ES-I3 (cell line): ENCODE measurements around the gene RDH8.
"Not testable (repeated sequence)": the region's sequence is repeated elsewhere in the genome, so short reads cannot be mapped to it uniquely, and the experiment has no call there.

Experiments used
- H3K36me3 ChIP-seq: 2 replicates; pipeline ENCODE4 v1.6.1; 2013; ENCODE audit warnings: mild to moderate bottlenecking, low read length, control low read depth, moderate library complexity; ENCODE audit not compliant: insufficient read depth
- H3K4me1 ChIP-seq: 2 replicates; pipeline ENCODE4 v1.6.1; 2013; ENCODE audit warnings: mild to moderate bottlenecking, control low read depth, low read length; ENCODE audit not compliant: insufficient read depth
- H3K9ac ChIP-seq: 2 replicates; pipeline ENCODE4 v1.6.1; 2013; ENCODE audit warnings: low read depth, mild to moderate bottlenecking, low read length, moderate library complexity
- H3K9me3 ChIP-seq: 2 replicates; pipeline ENCODE4 v1.6.1; 2013; ENCODE audit warnings: mild to moderate bottlenecking, low read length, moderate library complexity; ENCODE audit not compliant: control insufficient read depth, insufficient read depth

RDH8 gene

DNA sequence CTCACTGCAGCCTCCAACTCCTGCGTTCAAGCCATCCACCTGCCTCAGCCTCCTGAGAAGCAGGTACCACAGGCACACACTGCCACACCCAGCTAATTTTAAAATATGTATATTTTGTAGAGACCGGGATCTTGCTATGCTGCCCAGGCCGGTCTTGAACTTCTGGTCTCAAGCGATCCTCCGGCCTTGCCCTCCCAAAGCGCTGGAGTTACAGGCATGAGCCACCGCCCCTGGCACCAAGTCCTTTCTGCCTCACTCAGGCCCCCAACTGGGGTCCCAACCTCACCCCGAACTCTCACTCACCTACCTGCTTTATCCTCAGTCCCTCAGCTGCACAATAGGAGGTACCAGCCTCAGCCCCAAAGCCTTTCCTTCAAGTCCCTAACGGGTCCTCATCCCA, 2.3 kb upstream of the RDH8 start:
- no peaks in the 10 kb centered on the region for H3K9me3 ChIP-seq
- H3K36me3 ChIP-seq: no peaks in the 10 kb centered on the region
- H3K9ac ChIP-seq: no peak overlapping the region
- peaks cover 12% of the 10 kb centered on the region for H3K4me1 ChIP-seq

DNA sequence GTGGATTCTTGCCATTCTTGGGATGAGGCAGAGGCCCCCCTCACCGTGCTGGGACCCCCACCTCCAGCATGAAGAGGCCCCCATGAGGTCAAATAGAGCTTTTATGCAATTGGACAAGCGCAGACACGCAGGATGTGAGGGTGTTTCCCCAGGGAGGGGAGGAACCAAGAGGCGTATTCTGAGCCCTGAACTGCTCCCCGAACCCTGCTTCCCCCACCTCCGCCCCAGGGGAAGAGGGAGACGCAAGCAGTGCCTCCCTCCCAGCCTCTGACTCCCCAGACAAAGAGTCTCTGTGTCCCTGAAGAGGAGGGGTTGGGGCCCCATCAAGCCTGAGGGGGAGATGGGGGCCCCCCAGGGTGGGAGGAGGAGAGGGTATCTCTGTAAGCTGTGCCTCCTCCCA, 1.3 kb upstream of the RDH8 start:
- Histone ChIP-seq H3K9me3 (no peaks in the 10 kb centered on the region), H3K36me3 (no peaks in the 10 kb centered on the region), H3K9ac (no peak overlapping the region), H3K4me1 (peaks cover 12% of the 10 kb centered on the region)

DNA sequence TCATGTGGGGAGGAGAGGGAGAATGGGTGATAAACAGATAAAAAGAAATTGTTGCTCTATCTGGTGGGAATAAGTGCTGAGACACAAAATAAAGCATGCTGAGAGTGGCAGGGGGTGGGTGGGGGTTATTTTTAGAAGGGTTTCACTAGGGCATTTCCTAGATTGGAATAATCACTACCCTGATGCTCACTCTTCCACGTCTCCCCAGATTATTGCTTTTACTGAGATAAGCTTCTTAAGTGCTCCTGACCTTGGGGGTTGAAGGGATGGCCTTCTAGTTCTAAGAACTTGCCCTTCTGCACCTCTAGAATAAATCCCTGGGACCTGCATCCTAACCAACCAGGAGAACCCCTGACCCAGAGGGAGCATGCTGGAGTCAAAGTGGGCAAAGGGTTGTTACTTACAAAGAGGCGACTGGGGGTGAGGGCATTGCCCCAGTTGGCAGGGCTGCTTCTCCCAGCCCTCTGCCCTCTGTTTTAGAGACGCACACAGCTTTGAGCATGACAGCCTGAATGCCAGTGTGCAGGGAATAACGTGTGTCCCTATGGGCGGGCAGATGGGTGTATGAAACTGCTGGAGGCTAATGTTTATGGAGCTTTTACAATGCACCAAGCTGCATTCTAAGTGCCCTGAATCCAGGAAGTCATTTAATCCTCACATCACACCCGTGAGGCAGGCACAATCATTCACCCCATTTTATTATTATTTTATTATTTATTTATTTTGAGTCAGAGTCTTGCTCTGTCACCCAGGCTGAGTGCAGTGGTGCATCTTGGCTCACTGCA, 743 bp downstream of the RDH8 start:
- H3K36me3 ChIP-seq: no peaks in the 10 kb centered on the region
- peaks cover 5% of the 10 kb centered on the region; the same call in 1 of the 2 replicates for H3K4me1 ChIP-seq
- no peaks in the 10 kb centered on the region for H3K9me3 ChIP-seq
- H3K9ac ChIP-seq: no peak overlapping the region

DNA sequence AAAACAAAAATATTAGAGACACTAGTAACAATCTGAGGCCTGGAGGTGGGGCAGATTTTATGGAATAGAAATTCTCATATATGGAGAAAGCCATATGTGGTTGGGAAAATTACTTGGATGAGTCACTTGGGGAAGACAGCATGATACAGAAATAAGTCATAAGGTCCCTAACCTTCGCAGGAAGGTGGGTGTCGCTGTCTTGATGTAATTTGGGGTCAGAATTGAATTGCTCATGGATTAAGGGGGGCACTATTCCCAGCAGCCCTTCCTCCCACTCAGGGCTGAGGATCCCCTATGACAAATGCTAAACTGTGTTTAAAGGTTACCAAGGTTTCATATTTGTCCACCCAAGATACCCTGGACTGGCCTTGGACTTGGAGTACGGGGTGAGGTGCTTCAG, 5.0 kb downstream of the RDH8 start:
- Histone ChIP-seq H3K9me3 (no peaks in the 10 kb centered on the region), H3K36me3 (no peaks in the 10 kb centered on the region), H3K9ac (no peak overlapping the region), H3K4me1 (no peaks in the 10 kb centered on the region)

DNA sequence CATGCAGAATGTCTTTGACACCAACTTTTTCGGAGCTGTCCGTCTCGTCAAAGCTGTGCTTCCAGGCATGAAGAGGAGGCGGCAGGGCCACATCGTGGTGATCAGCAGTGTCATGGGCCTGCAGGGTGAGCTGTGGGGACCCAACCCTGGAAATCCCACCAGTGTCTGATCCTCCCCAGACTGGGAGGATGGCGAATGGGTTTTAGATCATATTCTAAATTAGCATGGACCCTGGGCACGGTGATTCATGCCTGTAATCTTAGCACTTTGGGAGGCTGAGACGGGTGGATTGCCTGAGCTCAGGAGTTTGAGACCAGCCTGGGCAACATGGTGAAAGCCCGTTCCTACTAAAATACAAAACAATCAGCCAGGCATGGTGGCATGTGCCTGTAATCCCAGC, 5.5 kb downstream of the RDH8 start:
- H3K36me3 ChIP-seq: no peaks in the 10 kb centered on the region
- no peaks in the 10 kb centered on the region for H3K9me3 ChIP-seq
- no peaks in the 10 kb centered on the region for H3K4me1 ChIP-seq
- no peak overlapping the region for H3K9ac ChIP-seq

DNA sequence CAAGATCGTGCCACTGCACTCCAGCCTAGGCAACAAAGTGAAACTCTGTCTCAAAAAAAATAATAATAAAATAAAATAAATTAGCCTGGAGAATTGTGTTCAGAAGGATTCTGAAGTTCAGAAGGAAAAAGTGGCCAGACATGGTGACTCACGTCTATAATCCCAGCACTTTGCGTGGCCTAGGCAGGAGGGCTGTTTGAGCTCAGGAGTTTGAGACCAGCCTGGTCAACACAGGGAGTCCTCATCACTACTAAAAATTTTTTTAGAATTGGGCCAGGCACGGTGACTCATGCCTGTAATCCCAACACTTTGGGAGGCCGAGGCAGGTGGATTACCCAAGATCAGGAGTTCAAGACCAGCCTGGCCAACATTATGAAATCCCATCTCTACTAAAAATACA, 6.0 kb downstream of the RDH8 start:
- Histone ChIP-seq H3K36me3 (no peaks in the 10 kb centered on the region), H3K9me3 (no peaks in the 10 kb centered on the region)

DNA sequence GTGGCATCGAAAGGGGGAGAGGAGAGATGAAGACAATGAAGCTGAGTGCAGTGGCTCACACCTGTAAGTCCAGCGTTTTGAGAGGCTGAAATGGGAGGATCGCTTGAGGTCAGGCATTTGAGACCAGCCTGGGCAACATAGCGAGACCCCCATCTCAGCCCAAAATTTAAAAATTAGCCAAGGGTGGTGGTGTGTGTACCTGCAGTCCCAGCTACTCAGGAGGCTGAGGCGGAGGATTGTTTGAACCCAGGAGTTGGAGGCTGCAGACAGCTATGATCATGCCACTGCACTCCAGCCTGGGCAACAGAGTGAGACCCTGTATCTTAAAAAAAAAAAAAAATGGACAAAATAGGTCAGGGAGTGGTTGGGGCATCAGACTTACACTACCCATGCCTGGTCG, 7.6 kb downstream of the RDH8 start:
- Histone ChIP-seq H3K36me3 (no peaks in the 10 kb centered on the region), H3K4me1 (no peaks in the 10 kb centered on the region), H3K9ac (no peak overlapping the region), H3K9me3 (no peaks in the 10 kb centered on the region)

More for the DNA sequence above, 6.0 kb downstream of the RDH8 start:
- H3K9ac ChIP-seq: no peak overlapping the region
- no peaks in the 10 kb centered on the region for H3K4me1 ChIP-seq

DNA sequence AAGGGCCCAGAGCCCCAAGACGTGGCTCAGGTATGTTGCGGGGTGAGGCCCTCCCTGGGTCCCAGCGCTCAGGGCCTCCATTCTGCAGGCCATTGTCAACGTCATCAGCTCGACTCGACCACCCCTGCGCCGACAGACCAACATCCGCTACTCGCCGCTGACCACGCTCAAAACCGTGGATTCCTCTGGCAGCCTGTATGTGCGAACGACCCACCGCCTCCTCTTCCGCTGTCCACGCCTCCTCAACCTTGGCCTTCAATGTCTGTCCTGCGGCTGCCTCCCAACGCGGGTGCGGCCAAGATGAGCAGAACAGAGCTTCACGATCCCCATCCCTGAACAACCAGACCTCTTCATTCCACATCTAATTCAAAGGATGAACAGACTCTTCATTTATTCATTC, 8.2 kb downstream of the RDH8 start:
- H3K4me1 ChIP-seq: no peaks in the 10 kb centered on the region
- H3K36me3 ChIP-seq: no peaks in the 10 kb centered on the region
- no peaks in the 10 kb centered on the region for H3K9me3 ChIP-seq
- no peak overlapping the region for H3K9ac ChIP-seq

DNA sequence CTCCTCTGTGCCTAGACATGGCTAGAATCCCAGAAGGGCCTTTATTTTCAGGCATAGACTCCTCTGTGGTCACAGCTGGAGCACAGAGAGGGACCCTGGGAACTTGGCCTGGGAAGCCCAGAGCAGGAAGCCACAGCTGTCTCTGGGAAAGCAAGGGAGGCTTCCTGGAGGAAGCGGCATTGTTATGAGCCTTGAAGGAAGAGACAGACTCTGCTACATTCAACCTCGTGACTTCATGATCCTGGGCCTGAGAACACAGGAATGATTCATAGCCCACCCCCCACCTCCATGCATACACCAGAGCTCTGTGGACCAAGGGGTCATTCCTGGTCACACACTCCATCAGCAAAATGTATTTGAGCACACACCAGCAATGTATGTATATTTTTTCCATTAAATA, 8.6 kb downstream of the RDH8 start:
- Histone ChIP-seq H3K9ac (no peak overlapping the region), H3K36me3 (no peaks in the 10 kb centered on the region), H3K4me1 (no peaks in the 10 kb centered on the region), H3K9me3 (no peaks in the 10 kb centered on the region)

DNA sequence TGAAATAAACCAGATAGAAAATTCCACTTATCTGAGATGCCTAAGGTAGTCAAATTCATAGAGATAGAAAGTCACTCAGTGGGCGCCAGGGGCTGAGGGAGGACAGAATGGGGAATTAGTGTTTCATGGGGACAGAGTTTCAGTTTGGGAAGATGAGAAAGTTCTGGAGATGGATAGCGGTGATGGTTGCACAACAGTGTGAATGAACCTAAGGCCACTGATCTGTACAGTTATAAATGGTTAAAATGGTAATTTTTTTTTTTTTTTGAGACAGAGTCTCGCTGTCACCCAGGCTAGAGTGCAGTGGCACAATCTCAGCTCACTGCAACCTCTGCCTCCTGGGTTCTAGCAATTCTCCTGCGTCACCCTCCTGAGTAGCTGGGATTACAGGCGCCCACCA, 9.8 kb downstream of the RDH8 start:
- H3K9ac ChIP-seq, H3K9me3 ChIP-seq, H3K36me3 ChIP-seq, H3K4me1 ChIP-seq: not testable (repeated sequence)

DNA sequence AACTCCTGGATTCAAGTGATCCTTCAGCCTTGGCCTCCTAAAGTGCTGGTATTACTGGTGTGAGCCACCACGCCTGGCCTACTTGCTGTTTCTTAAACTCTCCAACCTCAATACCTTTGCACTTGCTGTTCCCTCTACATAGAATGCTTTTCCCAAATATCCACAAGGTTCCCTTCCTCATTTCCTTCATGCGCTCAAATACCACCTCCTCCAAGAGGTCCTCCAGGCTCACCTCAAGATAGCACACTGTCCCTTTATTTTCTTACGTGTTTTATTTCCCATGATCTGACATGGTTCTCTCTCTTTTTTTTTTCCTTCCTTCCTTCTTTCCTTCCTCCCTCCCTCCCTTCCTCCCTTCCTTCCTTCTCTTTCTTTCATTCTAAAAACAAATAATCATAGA, 13.5 kb downstream of the RDH8 start:
- no peaks in the 10 kb centered on the region for H3K9me3 ChIP-seq
- no peak overlapping the region for H3K9ac ChIP-seq
- H3K36me3 ChIP-seq: no peaks in the 10 kb centered on the region

DNA sequence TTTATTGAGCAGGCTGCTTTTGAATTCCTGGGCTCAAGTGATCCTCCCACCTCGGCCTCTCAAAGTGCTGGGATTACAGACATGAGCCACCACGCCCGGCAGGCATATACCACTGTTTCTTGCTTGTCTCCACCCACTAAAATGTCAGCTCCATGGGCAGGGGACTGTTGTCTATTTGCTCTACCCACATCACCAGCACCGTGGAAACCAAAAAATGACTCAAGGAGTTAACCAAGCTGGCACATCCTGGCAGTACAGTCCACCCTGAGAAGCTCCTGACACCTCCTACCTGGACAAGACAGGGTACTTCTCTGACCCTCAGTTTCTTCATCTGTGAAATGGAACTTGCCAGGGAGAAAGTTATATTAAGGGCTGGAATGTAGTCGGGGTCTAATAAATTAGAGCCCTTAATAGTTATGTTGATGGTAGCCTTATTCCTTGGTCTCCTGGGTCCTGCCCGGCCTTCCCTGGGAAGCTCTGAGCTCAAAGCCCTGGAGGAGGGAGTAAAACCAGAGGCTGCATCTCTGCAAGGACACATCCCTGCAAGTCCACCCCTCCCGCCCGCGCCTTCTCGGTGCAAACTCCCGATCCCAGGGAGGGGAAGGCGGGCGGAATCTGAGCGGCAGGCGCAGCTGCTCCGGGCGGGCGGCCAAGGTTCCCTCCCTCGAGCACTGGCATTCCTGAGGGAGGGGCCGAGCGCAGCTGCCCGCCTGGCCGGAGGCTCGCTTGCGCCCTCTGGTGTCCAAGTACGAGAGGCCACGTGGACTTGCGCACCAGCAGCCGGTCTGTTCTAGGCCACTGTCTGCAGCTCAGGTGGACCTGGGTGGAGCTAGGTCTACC, 14.1 kb downstream of the RDH8 start:
- no peak overlapping the region for H3K9ac ChIP-seq
- no peaks in the 10 kb centered on the region for H3K4me1 ChIP-seq
- H3K36me3 ChIP-seq: no peaks in the 10 kb centered on the region
- no peaks in the 10 kb centered on the region for H3K9me3 ChIP-seq

More for the DNA sequence above, 13.5 kb downstream of the RDH8 start:
- H3K4me1 ChIP-seq: no peaks in the 10 kb centered on the region

DNA sequence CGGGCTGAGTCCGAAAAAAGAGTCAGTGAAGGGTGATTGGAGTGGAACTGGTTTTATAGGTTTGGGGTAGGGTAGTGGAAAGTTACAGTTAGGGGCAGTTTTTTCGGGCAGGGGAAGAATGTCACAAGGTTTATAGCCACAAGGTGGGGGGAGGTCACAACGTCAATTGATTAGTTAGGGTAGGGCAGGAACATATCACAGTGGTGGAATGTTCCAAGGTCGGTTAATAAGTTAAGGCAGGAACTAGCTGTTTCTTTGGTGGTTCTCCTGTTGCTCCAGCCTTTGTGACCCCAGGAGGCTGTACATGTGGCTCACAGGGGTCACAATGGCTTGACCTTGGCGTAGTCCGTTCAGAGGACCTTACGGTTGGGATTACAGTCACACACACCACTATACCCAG, 20.3 kb downstream of the RDH8 start:
- Histone ChIP-seq H3K9ac (no peak overlapping the region), H3K9me3 (no peaks in the 10 kb centered on the region), H3K36me3 (no peaks in the 10 kb centered on the region), H3K4me1 (no peaks in the 10 kb centered on the region)

DNA sequence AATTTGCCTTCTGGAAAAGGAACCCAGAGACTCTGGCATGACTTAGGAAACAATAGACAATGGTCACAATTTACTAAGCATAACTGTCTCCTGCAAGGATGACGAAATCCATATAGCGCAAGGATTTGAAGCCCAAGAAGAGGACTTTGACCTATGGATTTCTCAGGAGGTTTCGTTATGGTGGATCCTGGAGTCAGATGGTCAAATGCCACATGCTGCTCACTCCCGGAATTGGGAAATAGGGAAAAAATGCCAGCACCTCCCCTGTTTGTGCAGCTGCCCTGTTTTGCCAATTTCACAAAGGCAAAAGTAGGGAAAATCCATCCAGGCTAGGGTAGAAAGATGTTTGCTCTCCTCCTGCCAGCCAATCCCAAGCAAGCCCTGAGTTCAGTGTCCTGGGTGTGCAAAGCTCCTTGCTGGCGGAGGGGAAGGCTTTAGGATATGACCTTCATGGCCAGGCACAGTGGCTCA, 23.4 kb downstream of the RDH8 start:
- H3K9ac ChIP-seq: no peak overlapping the region
- no peaks in the 10 kb centered on the region for H3K4me1 ChIP-seq
- H3K9me3 ChIP-seq: no peaks in the 10 kb centered on the region; the same call in 1 of the 2 replicates
- H3K36me3 ChIP-seq: no peaks in the 10 kb centered on the region

DNA sequence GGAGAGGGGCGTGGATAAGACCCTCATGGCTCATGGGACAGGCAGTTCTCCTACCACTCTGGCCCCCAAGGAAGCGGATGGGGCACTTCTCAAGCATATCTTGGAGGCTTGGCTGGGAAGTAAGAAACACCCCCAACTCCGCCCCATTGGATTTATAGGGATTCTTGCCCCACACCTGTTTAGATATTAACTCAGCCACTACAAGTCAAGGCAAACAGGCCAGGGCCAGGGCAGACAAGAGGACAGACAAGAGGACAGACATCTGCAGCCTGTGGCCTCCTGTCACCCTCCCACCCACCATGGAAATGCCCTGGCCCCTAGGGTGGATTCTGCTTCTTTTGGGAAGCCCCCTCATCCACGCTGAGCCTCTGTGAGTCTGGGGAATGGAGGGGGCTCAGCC, 24.1 kb downstream of the RDH8 start:
- H3K36me3 ChIP-seq: no peaks in the 10 kb centered on the region
- no peak overlapping the region for H3K9ac ChIP-seq
- no peaks in the 10 kb centered on the region for H3K4me1 ChIP-seq
- H3K9me3 ChIP-seq: no peaks in the 10 kb centered on the region; the same call in 1 of the 2 replicates
